Right renal pelvis (tissue), 4 donors: ENCODE results near the gene MXD3. TPM values are rescaled to one million over a fixed set of nuclear protein-coding genes. Genes with fewer than 3 reads are reported as not detected.
"Not testable (repeated sequence)": the region's sequence is repeated elsewhere in the genome, so short reads cannot be mapped to it uniquely, and the experiment has no call there.

Experiments used
- DNase-seq, 4 donors: peaks; one replicate each; pipeline ENCODE4 v3.0.0-alpha.2; 2013; ENCODE audit warnings: low read depth in 4 of 4, low spot score in 3 of 4, missing footprints in 1 of 4
- polyA plus RNA-seq, 4 donors: library from polyadenylated mRNA; unstranded; fragments of 120-200 nt; gene quantifications; one replicate each; pipeline ENCODE4 v1.2.1, GENCODE V29; 2013; ENCODE audit not compliant: insufficient read length in 4 of 4

MXD3 gene
- polyA plus RNA-seq, result 10 to 100 TPM; 13.7 to 23.2 (median 14.5) TPM

DNA sequence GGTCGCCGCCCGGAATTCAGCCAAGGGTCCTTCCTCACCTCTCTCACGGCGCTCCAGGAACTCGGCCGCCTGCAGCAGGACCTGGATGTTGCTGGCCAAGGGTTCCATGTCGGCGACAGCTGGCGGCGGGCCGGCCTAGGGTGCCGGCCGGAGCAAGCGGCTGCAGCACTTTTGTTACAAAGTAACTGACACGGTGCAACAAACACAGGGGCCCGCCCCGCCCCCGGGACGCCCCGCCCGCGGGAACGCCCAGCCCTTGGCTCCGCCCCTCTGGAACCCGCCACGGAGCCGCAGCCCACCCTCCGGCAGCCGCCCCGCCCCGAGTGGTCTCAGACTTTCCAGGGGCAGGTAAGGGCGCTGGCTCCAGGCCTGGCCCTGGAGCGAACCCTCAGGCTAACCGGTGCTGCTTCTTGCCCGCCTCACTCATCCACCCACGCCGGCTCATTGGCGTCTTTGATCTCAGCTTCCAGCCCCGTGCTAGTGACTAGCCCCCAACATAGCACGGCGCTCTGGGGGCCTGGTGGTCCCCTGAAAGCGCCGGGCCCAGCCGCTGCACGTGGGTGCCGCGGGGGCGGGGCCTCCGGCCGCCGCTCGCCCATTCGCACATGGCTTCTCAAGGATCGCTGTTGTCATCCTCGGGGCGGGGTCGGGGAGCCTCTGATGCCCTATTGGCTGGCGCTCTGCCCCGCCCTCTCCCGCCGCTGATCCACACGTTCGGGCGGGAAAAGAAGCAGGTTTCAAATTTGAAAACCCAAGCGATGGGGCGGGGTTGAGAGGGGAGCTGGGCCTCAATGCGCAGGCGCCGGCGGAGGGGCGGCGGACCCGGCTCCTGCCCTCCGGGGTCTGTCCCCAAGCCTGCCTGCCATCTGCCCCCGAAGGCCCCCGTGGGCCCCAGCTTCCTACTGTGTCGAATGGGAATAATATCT, at the start of gene MXD3:
Gene MXD3 (minus strand): TSS at position 176 of the 926 bp plus-strand sequence. CDS start 68 bp downstream, at position 108.
- peak; percentile 85 to 89 (median 88) for DNase-seq

DNA sequence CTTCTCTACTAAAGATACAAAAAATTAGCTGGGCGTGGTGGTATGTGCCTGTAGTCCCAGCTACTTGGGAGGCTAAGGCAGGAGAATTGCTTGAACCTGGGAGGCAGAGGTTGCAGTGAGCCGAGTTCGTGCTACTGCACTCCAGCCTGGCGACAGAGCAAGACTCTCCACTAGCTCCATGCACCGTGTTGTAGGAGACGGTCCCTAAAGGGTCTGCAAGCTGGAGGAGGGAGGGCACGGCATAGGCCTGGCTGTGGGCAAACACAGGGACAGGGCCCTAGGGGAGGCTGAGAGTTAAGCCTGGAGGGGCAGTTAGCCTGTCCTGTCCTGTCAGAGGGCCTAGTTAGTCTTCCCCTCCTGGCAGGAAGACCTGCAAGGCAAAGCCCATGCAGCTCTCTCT, 49.0 kb upstream of the MXD3 start:
- DNase-seq, result not testable (repeated sequence)

DNA sequence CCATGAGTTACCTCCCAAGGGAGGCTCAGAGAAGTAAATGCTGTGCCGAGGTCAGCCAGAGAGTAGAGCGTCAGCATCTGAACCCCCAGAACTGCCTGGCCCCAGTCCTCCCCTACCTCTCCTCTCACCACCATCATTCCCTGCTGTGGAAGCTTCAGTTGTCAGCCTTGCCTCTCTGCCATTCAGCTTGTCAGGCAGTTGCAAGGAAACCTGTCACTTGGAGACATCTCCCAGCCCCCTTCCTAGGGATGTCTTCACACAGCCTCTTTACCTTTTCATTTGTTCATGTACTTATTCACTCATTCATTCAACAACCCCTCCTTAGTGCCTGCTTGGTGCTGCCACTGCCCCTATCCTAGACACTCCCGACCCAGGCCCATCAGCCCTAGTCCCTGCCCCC, 48.2 kb upstream of the MXD3 start:
- no peak for DNase-seq

DNA sequence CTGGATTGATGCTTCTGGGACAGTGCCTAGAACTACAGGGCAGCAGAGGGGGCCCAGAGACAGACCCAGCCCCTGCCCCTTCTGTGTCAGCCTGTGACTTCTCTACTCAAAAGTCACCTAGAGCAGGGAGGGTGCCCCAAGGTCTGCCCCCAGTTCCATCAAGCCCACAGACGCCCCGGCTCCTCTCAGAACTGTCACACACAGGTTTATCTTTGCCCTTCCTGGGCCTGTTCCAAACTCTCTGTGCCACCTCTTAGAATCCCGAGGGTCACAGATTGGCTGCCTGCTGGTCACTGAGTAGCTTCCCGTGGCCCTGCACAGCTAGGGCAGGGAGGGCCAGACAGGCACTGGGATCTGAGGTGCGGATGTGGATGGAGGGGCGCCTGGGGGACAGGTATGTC, 47.8 kb upstream of the MXD3 start:
- DNase-seq, result no peak

- no peak for DNase-seq
Measured at GRCh38 chr5:177358370-177358819, 46.7 kb upstream of the MXD3 start.

DNA sequence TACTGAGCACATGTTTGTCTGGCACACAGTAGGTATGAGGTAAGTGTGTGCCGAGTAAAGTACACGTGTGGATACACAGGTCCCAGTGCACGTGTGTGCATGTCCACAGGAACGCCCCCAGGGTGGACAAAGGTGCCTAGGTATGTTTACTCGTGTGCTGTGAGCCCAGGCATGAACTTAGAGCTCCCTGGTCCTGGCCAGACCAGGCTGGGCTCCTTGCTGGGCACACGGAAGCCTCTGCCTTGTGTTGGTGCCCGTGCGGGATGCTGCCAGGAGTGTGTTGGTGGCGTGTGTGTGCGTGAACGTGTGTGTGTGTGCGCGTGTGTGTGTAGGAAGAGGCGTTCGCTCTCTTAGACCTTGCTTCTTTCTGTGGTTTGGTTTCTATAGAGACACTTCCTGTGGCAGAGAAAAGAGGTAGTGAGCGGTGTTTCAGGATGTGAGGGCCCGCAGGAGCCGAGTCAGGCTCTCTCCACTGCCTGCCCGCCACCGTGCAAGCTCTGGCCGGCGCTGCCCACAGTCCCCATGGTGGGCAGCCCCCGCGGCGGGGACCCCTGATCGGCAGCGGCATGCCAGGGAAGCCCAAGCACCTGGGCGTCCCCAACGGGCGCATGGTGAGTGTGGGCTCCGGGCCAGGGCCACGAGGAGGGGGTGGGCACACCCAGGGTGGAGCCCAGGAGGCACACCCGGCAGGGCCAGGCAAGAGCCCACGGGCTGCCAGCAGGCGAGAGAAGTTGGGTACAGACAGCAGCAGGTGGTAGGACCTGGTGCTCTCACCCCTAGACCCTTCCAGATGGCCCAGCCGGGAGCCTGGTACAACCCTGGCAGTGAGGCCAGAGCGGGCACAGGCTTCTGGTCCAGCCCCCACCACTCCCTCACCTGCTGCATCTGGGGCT, 46.0 kb upstream of the MXD3 start, which contains the start of gene RGS14:
Gene RGS14 (plus strand): TSS at position 466 of the 893 bp plus-strand sequence. CDS start 101 bp downstream, at position 567.
- no peak for DNase-seq

- no peak for DNase-seq
Measured at GRCh38 chr5:177357146-177357458, 45.4 kb upstream of the MXD3 start.

DNA sequence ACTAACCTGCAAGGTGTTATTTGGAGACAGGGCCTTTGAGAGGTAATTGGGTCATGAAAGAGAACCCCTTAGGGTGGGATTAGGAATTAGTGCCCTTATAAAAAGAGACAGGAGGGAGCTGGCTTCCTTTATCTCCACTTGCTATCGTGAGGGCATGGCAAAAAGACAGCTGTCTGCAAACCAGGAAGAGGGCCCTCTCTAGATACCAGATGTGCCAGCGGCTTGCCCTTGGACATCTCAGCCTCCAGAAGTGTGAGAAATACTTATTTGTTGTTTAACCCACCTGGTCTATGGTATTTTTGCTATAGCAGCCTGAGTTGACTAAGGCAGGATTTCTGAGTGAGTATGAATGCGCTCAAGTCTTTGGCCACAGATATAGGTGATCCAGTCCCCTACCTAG, 45.0 kb upstream of the MXD3 start:
- DNase-seq, result no peak

GRCh38 chr5:177355868-177356168, 44.1 kb upstream of the MXD3 start:
- no peak for DNase-seq

GRCh38 chr5:177355162-177355867, 43.6 kb upstream of the MXD3 start:
- no peak for DNase-seq

DNA sequence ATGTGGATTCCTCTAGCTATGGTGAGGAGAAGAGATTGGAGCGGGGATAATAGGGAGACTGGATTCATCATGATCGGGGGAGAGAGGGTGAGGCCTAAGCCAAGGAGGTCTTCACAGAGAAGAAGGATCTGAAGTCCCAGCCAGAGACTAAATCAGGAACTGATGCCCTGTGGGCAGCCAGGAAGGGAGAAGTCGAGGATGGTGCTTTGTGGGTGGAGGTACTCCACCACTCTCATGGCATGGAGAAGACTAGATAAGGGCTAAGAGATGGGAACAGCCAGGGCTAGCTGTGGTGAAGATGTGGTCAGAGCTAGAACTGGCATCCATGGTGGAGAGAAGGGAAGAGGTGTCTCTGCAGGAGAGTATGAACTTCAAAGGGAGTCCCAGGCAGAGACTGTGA, 43.0 kb upstream of the MXD3 start:
- no peak for DNase-seq

DNA sequence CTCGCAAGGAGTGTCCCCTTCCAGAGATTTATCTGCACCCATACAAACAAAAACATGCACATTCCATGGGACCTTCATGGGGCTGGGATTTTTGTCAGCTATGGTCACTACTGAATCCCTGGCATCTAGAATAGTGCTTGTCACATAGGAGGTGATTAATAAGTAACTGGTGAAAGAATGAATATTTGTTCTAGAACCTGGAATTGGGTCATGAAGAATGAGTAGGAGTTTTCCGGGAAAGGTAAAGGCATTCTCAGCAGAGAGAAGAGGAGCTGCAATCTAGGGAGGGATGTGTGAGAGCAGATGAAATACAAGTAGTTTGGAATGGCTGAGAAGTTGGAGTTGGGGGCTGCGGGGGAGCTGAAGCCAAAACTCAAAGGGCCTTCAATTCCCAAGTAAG, 42.6 kb upstream of the MXD3 start:
- DNase-seq, result no peak

DNA sequence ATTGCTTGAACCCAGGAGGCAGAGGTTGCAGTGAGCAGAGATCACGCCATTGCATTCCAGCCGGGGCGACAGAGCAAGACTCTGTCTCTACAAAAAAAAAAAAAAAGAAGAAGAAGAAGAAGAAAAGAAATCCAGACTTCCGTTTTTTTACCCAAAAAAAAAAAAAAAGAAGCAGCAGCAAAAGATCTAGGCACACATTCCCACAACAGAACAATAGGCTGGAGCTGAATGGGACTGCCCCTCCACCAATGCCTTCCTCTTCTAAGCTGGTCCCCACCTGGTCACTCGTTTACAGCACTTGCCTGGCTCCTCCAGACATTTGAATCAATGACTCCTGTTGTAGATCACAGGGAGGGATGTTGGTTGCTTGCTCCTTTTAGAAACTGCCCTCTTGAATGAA, 41.4 kb upstream of the MXD3 start:
- DNase-seq, result no peak

GRCh38 chr5:177351392-177352329, 40.0 kb upstream of the MXD3 start, which contains the start of gene LMAN2:
TSS of gene LMAN2 (minus strand) at chr5:177351668. CDS start at chr5:177351647, 21 bp downstream.
- peak; percentile 89 to 92 (median 92) for DNase-seq

GRCh38 chr5:177350776-177351391, 39.2 kb upstream of the MXD3 start:
- no peak for DNase-seq

- no peak for DNase-seq
Measured at GRCh38 chr5:177349762-177350161, 38.1 kb upstream of the MXD3 start.

GRCh38 chr5:177349362-177349647, 37.6 kb upstream of the MXD3 start:
- no peak for DNase-seq

DNA sequence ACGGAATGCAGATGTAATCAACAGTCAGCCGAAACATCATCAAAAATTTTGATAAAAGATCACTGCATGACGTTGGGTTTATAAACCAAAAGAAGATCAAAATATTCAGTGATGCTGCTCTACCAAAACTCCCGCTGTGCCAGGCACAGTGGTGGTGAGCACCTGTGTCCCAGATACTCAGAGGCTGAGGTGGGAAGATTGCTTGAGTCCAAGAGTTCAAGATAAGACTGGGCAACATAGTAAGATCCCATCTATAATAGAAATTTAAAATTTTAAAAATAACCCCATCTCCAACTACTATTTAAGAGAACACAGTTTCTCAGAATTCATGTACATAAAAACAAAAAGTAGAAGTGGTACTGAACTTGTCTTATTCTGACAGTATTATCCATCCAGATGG, 36.0 kb upstream of the MXD3 start:
- DNase-seq, result no peak

DNA sequence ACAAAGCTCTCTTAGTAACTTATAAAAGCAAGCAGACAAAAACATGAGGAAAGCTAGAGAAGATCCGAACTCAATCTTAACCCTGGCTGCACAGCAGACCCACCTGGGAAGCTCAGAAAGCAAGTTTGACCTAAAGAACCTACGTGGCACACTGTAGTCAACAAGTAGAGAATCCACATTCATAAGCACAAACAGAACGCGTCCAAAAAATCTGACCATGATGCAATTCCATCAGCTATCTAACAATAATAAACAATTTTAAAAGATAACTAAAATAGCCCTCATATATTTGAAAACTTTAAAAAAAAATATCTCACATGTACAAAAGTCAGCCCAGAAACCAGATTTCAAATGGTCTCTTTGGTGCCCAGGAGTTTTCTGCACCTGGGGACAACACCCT, 35.1 kb upstream of the MXD3 start:
- DNase-seq, result no peak
